HG03457 (cell line): Measurements from ENCODE around the gene EPB41L2.
"Not testable (repeated sequence)": the region's sequence is repeated elsewhere in the genome, so short reads cannot be mapped to it uniquely, and the experiment has no call there.

Experiments
- ATAC-seq: cut with Tn5 transposase; IDR thresholded peaks from one replicate; pipeline ENCODE4 v1.9.1; 2021; ENCODE audit warnings: moderate number of reproducible peaks; ENCODE audit not compliant: unreplicated experiment

Gene EPB41L2

DNA sequence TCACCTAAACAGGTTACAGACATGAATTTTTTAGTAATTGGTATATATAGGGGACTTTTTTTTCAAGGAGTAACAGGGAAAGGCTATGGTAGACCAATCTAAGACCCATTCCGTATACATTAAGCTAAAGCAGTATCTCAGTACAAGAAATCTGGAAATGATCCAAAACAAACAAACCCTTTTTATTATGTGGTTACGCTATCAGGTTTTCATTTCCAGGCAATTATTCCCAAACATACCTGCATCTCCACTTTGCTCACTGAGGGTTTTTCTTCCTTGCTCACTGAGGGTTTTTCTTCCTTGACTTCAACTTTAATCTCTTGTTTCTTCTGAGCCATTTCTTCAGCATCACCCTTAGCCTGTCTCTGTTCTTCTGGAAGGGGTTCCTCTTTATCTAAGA lies 107.3 kb downstream of the EPB41L2 start:
- ATAC-seq, result no peak

- no peak for ATAC-seq
Measured at GRCh38 chr6:130949553-130949952, 113.5 kb downstream of the EPB41L2 start.

DNA sequence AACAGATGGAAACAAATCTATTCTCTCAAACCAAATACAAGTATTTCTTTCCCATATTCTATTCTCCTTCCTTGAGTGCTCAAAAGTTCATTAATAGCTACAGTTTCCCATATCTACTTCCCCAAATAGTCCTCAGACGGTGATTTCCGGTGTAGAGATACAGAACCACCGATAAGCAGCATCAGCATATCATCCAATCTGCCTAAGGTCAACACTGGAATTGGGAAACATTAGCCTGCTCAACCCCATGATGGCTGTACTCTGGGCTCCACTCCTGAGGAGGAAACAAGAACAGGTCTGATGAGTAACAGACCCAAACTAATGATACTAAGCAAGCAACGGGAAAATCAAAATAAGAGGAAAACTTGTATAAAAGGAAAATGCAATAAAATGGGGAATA lies 115.6 kb downstream of the EPB41L2 start:
- no peak for ATAC-seq

DNA sequence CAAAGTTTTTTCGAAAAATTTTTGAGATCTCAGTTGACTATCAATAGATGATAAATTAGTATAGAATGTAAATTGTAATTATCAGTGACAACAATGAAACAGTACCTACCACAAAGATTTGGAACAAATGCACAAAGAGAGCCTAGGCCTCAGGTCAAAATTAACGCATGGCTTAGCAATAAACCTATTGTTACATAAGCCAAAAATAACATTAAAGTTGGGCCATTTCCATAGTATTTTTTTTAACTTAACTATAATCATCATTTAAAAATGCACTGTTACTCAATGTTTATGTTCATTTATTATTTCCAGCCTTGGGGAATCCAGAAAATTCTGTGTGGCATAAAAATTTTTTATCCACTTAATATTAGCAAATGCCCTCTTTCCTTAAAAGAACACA lies 117.0 kb downstream of the EPB41L2 start:
- ATAC-seq, result no peak

GRCh38 chr6:130945401-130945919 lies 117.6 kb downstream of the EPB41L2 start:
- no peak for ATAC-seq

GRCh38 chr6:130944486-130944885 lies 118.6 kb downstream of the EPB41L2 start:
- no peak for ATAC-seq

GRCh38 chr6:130943738-130944137 lies 119.3 kb downstream of the EPB41L2 start:
- ATAC-seq, result no peak

DNA sequence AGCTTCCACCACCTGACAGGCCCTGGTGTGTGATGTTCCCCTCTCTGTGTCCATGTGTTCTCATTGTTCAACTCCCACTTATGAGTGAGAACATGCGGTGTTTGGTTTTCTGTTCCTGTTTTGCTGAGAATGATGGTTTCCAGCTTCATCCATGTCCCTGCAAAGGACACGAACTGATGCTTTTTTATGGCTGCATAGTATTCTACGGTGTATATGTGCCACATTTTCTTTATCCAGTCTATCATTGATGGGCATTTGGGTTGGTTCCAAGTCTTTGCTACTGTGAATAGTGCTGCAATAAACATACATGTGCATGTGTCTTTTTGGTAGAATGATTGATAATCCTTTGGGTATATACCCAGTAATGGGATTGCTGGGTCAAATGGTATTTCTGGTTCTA lies 120.3 kb downstream of the EPB41L2 start:
- ATAC-seq, result not testable (repeated sequence)

- no peak for ATAC-seq
Measured at GRCh38 chr6:130937942-130938604, 125.0 kb downstream of the EPB41L2 start.

DNA sequence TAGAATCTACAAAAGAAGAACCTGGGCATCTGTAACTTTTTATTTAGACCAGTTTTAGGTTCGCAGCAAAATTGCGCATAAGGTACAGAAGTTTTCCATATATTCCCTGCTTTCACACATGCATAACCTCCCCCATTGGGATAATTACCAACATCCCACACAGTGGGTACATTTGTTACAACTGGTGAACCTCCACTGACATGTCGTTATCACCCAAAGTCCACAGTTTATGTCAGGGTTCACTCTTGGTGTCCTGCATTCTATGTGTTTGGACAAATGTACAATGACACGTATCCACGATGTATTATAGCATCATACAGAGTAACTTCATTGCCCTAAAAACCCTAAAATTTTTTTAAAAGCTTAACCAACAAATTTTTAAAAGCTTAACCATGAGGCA lies 126.1 kb downstream of the EPB41L2 start:
- ATAC-seq, result no peak

GRCh38 chr6:130935978-130936377 lies 127.1 kb downstream of the EPB41L2 start:
- ATAC-seq, result no peak

- no peak for ATAC-seq
Measured at GRCh38 chr6:130934848-130935585, 128.0 kb downstream of the EPB41L2 start.

DNA sequence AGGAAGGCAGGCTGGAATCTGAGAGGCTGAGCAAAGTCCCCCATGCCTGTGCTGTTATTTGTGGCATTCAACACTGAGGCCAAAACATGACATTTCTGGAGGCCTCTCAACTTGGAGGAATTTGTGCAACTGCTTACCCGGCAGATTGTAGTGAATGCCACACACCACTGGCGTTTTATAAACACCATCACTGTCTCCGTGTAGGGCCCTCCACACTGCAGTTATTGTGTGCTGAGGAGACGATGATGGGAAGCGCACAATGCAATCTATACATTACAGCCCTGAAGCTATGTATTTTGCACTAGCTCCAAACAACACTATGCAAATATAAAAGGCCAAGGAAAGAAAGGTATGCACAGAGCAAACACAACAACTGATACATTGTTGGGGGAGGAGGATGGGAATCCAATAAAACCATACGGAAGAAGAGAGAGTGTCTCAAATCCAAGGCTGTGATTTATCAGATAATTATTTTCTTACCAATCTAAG lies 129.3 kb downstream of the EPB41L2 start:
- ATAC-seq, result no peak

GRCh38 chr6:130932921-130933320 lies 130.1 kb downstream of the EPB41L2 start:
- ATAC-seq, result no peak

DNA sequence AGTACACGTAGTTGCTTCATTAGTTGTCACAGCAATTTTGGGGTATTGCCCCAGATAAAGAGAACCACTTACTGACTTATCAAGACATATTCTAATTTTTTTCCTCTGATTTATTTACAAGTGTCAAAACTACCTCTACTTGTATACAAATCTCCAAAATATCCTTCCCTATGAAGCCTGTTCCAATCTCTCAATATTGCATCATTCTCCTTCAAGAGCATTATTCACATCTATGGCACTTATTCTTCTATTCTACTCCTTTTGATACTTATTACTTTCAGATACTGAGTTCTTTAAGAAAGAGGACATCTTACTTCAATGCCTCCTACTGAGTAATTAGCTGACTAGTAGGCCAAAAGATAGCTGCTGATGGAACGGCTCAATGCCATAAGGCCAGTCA lies 130.6 kb downstream of the EPB41L2 start:
- no peak for ATAC-seq

- no peak for ATAC-seq
Measured at GRCh38 chr6:130931683-130932082, 131.4 kb downstream of the EPB41L2 start.

- ATAC-seq, result no peak
Measured at GRCh38 chr6:130929036-130929678, 133.9 kb downstream of the EPB41L2 start.

GRCh38 chr6:130928158-130928912 lies 134.7 kb downstream of the EPB41L2 start:
- ATAC-seq, result no peak

- no peak for ATAC-seq
Measured at GRCh38 chr6:130927305-130927704, 135.7 kb downstream of the EPB41L2 start.

- ATAC-seq, result no peak
Measured at GRCh38 chr6:130923350-130923749, 139.7 kb downstream of the EPB41L2 start.

- ATAC-seq, result no peak
Measured at GRCh38 chr6:130922922-130923321, 140.1 kb downstream of the EPB41L2 start.
